22Rv1 (cell line): Measurements from ENCODE around the gene MORC3.

Source experiments
- ZFX ChIP-seq: fragments of 450-650 bp; IDR thresholded peaks from 2 replicates; pipeline ENCODE4 v1.6.1; 2017; ENCODE audit warnings: antibody characterized with exemption, borderline replicate concordance
- TF ChIP-seq, protein P1 (sequence below): fragments of 450-650 bp; IDR thresholded peaks from 2 replicates; pipeline ENCODE4 v1.5.1; 2017; ENCODE audit warnings: mild to moderate bottlenecking

DNA sequence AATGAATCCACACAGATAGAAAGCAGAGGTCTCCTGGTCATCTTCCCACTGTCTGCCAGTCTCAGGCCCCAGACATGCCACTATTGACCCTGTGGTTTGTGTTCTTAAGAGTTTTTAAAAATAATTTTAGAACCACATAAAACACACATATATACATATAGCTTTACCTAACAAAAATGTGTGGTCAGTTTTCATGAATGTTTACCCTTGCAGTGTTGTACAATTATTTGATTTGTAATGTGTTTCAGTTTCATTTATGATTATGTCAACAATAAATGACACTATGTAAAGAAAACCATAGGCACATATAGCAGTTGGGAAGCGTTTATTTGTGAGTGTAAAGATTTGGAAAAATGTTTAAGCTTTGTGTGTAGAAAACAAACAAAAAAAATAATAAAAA lies 82.3 kb downstream of the MORC3 start:
- TF ChIP-seq, protein P1, sequence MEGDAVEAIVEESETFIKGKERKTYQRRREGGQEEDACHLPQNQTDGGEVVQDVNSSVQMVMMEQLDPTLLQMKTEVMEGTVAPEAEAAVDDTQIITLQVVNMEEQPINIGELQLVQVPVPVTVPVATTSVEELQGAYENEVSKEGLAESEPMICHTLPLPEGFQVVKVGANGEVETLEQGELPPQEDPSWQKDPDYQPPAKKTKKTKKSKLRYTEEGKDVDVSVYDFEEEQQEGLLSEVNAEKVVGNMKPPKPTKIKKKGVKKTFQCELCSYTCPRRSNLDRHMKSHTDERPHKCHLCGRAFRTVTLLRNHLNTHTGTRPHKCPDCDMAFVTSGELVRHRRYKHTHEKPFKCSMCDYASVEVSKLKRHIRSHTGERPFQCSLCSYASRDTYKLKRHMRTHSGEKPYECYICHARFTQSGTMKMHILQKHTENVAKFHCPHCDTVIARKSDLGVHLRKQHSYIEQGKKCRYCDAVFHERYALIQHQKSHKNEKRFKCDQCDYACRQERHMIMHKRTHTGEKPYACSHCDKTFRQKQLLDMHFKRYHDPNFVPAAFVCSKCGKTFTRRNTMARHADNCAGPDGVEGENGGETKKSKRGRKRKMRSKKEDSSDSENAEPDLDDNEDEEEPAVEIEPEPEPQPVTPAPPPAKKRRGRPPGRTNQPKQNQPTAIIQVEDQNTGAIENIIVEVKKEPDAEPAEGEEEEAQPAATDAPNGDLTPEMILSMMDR = no peak
- TF ChIP-seq ZFX = no peak
